GM12874 (cell line): ENCODE measurements around the gene FLT3.

ENCODE experiments used
- TF ChIP-seq, protein P1 (sequence below): IDR thresholded peaks from 2 replicates; pipeline ENCODE4 v1.5.1; 2011; ENCODE audit warnings: low read depth, mild to moderate bottlenecking, control low read depth, low read length, moderate library complexity; ENCODE audit not compliant: insufficient read depth

FLT3 gene

DNA sequence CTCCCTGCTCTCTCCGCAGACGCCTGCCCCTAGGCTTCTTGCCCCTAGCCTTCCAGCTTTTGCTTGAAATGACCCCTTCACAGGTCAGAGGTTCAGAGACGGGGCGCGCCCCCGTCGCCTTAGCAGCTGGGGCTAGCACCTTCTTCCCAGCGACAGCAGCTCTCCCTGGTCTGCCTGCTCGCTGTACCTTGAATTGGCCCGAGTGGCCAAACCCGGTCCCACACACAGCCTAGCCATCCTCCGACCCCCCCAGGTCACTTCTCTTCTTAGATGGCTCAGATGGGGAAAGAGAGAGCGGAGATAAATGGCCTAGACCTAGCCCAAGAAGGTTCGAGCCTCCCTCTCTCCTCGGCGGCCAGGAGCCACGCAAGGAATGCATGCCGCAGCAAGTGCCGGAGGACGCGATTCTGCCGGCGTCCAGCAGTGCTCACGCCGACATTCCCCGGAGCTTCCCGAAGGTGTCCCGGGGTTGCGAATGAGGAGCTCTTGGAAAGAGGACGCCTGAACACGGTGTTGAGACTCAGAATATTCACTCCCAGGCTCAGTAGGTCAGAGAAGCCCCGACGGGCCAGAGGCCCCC lies 132.6 kb downstream of the FLT3 start:
- TF ChIP-seq, protein P1, sequence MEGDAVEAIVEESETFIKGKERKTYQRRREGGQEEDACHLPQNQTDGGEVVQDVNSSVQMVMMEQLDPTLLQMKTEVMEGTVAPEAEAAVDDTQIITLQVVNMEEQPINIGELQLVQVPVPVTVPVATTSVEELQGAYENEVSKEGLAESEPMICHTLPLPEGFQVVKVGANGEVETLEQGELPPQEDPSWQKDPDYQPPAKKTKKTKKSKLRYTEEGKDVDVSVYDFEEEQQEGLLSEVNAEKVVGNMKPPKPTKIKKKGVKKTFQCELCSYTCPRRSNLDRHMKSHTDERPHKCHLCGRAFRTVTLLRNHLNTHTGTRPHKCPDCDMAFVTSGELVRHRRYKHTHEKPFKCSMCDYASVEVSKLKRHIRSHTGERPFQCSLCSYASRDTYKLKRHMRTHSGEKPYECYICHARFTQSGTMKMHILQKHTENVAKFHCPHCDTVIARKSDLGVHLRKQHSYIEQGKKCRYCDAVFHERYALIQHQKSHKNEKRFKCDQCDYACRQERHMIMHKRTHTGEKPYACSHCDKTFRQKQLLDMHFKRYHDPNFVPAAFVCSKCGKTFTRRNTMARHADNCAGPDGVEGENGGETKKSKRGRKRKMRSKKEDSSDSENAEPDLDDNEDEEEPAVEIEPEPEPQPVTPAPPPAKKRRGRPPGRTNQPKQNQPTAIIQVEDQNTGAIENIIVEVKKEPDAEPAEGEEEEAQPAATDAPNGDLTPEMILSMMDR: no peak

DNA sequence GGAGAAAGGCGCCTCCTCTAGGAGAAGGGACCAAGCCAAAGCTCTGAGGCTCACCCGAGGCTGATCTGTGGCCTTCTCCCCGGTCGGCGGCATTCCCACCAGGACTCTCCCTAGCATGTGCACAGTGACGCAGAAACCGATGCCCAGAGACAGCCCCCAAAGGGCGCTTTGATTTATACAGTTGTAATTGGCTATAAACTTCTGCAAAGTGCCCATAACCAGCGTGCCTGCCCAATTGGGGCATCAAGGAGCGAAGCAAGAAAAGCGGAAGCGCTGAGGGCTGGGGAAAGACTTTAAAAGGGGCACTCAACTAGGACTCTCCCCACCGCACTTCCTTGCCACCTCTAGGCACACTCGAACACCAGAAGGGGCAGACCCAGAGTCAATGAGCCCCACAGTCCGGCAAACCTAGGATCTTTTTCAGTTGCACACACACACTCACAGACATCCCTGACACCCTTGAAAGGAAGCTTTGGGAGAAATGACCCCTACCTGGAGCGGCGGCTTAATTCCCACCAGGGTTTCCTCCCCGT lies 133.1 kb downstream of the FLT3 start:
- TF ChIP-seq, protein P1: no peak

DNA sequence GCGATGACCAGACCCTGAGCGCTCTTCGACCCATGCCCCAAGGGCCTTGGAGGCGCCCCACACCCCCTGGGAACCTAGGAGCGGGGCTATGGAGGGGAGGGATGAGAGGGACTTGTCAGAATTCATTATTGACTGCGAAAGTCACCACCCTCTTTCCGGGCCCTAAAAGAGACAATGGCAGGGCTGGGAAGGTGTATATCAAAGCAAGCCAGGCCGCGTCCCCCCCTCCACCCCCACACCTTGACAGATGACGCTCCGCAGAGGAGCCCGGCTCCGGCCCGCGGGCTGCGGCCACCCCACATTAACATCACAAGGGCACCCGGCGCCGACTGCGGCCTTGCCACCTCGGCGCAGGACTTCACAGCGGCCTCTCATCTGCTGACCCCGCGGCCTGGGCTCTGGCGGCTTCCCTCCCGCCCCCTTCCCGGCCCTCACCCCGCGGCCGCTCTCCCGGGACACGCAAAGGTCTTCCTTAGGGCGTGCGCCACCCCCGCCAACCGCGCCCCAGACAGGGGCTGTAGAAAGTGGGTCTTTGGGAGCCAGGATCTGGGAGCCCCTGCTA lies 133.7 kb downstream of the FLT3 start:
- TF ChIP-seq, protein P1: no peak

DNA sequence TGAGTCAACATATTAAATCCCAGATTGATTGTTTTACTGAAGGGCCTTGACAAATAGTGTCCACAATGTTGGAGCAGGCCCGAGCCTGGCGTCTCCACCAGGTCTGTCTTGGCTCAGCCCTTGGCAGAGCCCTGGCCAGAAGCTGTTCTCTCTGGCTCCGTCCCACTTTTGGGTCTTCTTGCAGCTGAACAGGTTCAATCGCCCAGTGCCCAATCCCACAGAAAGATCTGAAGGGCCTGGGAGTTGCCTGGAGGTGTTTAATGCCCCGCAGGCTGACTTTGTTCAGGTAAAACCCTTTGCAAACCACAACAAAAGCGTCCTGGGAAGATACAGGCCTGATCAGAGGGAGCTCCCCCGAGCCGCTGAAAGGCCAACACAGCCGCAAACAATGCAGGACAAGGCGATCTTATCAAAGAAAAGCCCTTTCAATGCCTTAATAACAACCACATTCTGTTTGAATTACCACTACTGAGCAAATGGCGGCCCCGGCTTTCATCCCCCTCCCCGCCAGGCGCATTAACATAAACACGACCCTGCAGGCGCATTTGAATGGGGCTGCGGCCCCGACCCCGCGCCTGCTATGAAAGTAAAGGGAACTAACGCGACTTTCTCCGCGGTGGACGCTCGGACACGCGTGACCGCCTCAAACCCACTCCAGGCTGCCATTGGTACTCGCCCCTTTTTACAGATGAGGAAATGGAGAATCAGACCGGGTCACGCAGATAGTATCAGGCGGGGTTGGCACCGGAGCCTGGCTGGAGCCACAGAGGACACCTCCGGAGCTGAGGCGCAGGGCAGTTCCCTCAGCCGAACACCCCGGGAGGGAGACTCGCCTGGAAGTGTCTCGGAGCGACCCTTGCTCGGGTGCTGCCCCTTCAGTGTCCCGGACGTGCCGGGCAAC lies 134.4 kb downstream of the FLT3 start:
- TF ChIP-seq, protein P1: no peak

DNA sequence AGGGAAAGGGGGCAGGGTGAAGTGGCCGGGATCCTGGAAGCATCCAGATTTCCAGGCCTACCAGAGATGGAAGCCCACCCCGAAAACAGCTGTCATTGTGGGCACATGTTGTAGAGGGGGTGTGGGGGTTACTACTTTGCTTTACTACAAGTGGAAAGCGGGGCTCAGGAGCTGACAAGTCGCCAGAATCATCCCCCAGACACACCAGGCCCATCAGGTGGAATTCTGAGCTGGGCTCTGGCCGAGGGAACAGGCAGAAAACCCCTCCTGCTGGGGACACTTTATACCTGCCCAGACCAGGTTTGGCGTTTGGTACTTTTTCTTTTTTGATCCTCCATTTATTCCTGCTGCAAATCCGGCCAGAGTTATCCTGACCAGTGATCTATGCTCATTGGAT lies 135.0 kb downstream of the FLT3 start:
- TF ChIP-seq, protein P1: no peak

DNA sequence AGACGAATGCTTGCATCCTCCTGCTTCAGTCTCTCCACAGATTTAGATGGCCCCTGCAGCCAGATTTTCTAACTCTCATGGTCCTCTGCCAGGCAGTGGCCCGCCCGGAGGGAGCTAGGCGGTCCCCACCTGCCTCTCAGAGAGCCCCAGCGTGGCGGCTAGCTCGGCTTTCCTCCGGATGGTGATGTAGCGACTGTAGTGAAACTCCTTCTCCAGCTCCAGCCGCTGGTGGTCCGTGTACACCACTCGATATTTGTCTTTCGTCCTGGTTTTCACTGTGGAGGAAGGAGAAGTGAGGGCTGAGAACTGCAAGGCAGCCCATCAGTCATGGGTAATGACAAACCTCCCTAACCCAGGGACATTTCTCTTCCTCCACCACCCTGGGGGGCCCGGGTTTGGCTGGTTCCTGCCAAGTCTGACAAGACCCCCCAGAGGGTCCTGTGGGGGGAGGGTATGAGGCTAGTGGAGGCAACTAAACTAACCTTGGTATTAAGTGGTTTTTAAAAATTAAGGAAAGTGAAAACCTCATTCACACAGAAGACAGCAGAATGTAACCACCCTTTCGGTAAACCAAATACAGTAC lies 135.5 kb downstream of the FLT3 start:
- TF ChIP-seq, protein P1: no peak

DNA sequence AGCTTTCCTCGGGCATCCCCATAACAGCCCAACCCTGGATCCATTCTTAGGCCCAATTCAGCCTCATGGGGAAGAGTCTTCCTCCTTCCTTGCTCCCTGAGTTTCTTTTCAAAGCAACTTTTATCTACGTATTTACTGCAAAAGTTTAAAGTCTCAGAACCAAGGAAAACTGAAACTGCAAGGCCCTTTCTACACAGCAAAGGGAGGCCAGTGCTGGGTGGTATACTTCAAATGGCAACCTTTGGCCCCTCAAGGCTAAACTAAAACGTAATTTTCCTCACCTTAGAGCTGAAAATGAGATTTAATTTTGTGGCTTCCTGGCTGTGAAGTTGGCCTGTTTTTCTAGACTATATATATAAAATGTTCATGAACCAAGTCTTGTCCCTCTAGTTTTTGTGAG lies 136.9 kb downstream of the FLT3 start:
- TF ChIP-seq, protein P1: no peak
